ENCODE measurements around the gene SLC4A2.

Gene SLC4A2

DNA sequence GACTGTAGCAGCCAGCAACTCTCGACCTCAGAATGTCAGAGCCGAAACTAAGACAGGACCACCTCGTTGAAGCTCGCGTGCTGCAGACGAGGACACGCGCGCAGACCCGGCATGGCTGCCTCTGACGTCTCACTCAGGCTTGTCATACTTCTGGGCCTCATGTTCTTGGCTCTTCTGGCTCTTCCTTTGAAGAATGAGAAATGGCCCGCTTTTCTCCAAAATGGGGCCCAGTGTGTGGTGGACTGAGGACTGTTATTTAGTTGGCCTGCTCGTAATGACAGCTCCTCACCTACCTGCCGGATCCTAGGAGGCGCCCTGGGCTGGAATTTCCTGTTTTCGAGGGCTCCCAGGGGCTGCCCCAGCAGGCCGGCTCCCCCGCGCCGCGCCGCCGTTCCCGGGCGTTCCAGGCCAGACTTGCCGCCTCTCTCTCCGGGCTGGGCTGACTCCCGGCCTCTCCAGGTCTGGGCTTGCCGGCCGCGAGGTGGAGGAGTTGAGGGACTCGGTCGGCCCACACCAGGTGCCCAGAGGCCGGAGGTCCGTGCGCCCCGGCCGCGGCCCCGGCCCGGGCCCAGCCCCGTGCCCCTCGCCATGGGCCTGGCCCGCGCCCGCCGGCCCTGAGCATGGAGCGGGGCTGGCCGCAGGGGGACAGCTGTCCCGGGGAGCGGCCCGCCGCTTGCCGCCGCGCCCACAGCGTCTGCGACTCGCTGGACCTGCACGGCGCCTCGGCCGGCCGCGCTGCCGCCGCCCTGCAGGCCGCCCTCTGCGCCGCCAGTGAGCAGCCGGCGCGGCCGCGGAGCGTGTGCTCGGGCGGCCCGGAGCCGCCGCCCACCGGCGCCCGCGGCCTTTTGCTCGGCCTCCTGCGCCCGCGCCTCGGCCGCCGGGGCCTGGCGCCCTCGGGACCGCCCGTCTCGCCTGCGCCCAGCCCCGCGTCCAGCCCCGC lies 55.0 kb downstream of the SLC4A2 start:
- Histone ChIP-seq H3K36me3 (ENCODE audit: insufficient read depth, insufficient read length, low read length) (peaks cover 31% of the 10 kb centered on the region), H3K9ac (ENCODE audit: insufficient read length, low read depth) (peak overlapping the region; percentile 76), H3K27me3 (ENCODE audit: insufficient read depth, insufficient read length) (no peaks in the 10 kb centered on the region), H3K4me1 (ENCODE audit: insufficient read depth, insufficient read length) (peaks cover 23% of the 10 kb centered on the region), H3K4me3 (ENCODE audit: insufficient read length, low read depth) (peak overlapping the region; percentile 40), H3K9me3 (ENCODE audit: insufficient read depth, low read length) (no peaks in the 10 kb centered on the region)
- no peak for TF ChIP-seq SUZ12 (IDR thresholded peaks at IDR 0.05; ENCODE audit: extremely low read depth, insufficient read depth, insufficient read length)
- no peak for TF ChIP-seq YY1 (IDR thresholded peaks at IDR 0.05; ENCODE audit: insufficient read depth, insufficient read length)
- TF ChIP-seq ZNF274 (IDR thresholded peaks at IDR 0.05; ENCODE audit: low read depth, low read length): no peak
- DNase-seq (ENCODE audit: low read depth, low spot score): no peak

DNA sequence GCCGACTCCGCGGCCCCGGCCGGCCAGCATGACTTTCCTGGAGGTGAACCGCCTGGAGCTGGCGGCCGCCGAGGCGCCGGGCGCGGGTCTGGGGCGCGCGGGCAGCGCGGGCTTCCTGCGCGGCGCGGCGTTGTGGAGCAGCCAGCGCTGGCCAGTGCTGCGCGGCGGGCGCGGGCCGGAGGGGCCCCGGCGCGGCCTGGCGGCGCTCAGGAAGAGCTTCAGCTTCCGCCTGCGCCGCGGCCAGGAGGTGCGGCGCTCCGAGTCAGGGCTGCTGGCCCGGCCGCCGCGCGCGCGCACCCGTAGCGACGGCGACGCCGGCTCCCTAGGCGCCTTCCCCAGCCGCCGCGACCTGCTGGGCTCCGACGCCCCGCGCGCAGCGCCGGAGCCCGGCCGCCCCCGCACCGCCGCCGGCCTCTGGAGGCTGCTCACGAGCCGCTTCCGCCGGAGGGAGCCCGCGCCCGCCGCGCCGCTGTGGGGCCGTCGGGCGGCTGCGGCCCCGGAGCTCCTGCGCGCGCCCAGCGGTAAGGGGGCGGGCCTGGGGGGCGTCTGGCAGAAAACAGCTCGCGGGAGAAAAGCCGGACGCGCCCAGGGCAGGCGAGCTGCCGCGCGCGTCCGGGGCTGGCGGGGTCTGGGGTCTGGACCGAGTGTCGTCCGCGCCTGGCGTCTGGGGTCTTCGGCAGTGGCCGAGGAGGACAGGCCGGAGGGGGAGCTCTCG lies 55.9 kb downstream of the SLC4A2 start:
- Histone ChIP-seq H3K4me1 (ENCODE audit: insufficient read depth, insufficient read length) (peaks cover 24% of the 10 kb centered on the region), H3K4me3 (ENCODE audit: insufficient read length, low read depth) (peak overlapping the region; percentile 40), H3K9me3 (ENCODE audit: insufficient read depth, low read length) (no peaks in the 10 kb centered on the region), H3K36me3 (ENCODE audit: insufficient read depth, insufficient read length, low read length) (peaks cover 39% of the 10 kb centered on the region), H3K9ac (ENCODE audit: insufficient read length, low read depth) (peak overlapping the region; percentile 76), H3K27me3 (ENCODE audit: insufficient read depth, insufficient read length) (no peaks in the 10 kb centered on the region)
- no peak for DNase-seq (ENCODE audit: low read depth, low spot score)
- TF ChIP-seq SUZ12 (IDR thresholded peaks at IDR 0.05; ENCODE audit: extremely low read depth, insufficient read depth, insufficient read length) (no peak), ZNF274 (IDR thresholded peaks at IDR 0.05; ENCODE audit: low read depth, low read length) (no peak), YY1 (IDR thresholded peaks at IDR 0.05; ENCODE audit: insufficient read depth, insufficient read length) (no peak)

DNA sequence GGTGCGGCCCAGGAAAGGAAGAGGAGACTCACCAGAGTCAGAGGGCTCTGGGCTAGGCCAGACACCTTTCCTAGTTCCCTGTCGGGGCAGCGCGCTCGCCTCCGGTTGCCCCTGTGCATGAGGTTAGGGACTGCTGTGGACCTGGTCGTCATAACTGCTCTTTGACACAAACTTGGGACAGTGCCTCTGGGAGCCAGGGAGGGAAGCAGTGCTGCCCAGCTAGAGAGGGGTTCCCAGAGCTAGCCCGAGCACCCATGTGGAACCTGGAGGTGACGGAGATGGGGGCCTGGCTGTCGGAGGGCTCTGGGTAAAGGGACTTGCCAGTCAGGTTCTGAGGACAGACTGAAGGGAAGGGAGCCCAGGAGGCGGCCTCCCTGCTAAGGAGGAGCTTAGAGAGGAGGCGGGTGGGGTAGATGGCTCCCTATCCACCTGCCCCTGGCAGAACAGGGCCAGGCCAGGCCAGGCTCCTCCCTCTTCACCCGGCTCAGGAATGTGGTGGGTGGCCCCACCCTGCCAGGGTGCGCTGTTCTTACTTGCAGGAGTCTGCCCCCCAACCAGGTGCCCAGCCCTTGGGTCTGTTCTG lies 56.5 kb downstream of the SLC4A2 start:
- Histone ChIP-seq H3K9me3 (ENCODE audit: insufficient read depth, low read length) (no peaks in the 10 kb centered on the region), H3K9ac (ENCODE audit: insufficient read length, low read depth) (peak overlapping the region; percentile 59), H3K4me3 (ENCODE audit: insufficient read length, low read depth) (peak overlapping the region; percentile 40), H3K4me1 (ENCODE audit: insufficient read depth, insufficient read length) (peaks cover 18% of the 10 kb centered on the region), H3K36me3 (ENCODE audit: insufficient read depth, insufficient read length, low read length) (peaks cover 46% of the 10 kb centered on the region), H3K27me3 (ENCODE audit: insufficient read depth, insufficient read length) (no peaks in the 10 kb centered on the region)
- no peak for DNase-seq (ENCODE audit: low read depth, low spot score)
- TF ChIP-seq YY1 (IDR thresholded peaks at IDR 0.05; ENCODE audit: insufficient read depth, insufficient read length) (no peak), SUZ12 (IDR thresholded peaks at IDR 0.05; ENCODE audit: extremely low read depth, insufficient read depth, insufficient read length) (no peak)

DNA sequence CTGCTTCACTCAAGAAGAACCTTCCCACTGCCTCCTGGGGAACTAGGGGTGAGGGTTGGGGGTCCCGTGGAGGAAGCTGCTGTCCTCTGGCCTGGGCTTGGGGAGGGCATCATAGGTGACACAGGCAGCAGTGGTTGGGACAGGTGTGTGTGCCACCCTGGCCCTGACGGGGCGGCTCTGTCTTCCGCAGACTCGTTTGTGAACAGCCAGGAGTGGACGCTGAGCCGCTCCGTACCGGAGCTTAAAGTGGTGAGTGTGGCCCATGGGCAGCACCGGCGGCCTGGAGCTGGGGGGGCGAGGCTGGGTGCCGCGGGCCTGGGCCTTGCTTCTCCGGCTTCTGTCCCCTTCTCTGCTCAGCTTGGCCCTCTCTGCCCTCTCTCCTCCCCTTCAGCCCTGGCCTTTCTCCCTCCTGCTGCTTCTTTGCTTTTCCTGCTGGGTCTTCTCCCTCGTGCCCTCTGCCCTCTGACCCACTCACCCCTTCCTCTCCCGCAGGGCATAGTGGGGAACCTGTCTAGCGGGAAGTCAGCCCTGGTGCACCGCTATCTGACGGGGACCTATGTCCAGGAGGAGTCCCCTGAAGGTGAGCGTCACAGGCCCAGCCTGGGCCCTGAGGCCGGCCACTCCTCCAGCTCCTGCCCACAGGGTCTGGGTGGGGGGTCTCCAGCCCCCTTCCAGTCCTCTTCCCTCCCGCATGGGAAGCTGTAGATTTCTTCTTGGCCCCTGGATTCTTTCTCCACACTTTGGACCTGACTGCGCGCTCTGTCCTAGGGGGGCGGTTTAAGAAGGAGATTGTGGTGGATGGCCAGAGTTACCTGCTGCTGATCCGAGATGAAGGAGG lies 57.4 kb downstream of the SLC4A2 start:
- Histone ChIP-seq H3K9ac (ENCODE audit: insufficient read length, low read depth) (peak overlapping the region; percentile 59), H3K4me1 (ENCODE audit: insufficient read depth, insufficient read length) (peaks cover 17% of the 10 kb centered on the region), H3K4me3 (ENCODE audit: insufficient read length, low read depth) (no peak overlapping the region), H3K9me3 (ENCODE audit: insufficient read depth, low read length) (no peaks in the 10 kb centered on the region), H3K27me3 (ENCODE audit: insufficient read depth, insufficient read length) (no peaks in the 10 kb centered on the region), H3K36me3 (ENCODE audit: insufficient read depth, insufficient read length, low read length) (peaks cover 55% of the 10 kb centered on the region)
- TF ChIP-seq SUZ12 (IDR thresholded peaks at IDR 0.05; ENCODE audit: extremely low read depth, insufficient read depth, insufficient read length): no peak
- TF ChIP-seq ZNF274 (IDR thresholded peaks at IDR 0.05; ENCODE audit: low read depth, low read length): no peak
- no peak for DNase-seq (ENCODE audit: low read depth, low spot score)

DNA sequence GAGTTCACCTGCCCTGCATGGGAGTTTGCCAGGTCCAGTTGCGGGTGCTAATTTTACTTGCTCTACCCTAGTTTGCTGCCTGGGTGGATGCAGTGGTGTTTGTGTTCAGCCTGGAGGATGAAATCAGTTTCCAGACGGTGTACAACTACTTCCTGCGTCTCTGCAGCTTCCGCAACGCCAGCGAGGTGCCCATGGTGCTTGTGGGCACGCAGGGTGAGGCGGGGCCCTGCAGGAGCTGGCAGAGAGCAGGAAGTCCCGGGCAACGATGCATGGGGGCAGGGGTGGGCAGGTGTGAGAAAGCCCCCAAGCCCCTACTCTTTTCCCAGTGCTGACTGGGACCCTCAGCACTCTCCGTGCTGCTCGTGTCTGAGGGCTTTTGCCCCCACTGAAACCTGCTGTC lies 58.2 kb downstream of the SLC4A2 start:
- no peaks in the 10 kb centered on the region for H3K9me3 ChIP-seq (ENCODE audit: insufficient read depth, low read length)
- no peak overlapping the region for H3K4me3 ChIP-seq (ENCODE audit: insufficient read length, low read depth)
- no peaks in the 10 kb centered on the region for H3K27me3 ChIP-seq (ENCODE audit: insufficient read depth, insufficient read length)
- no peak for DNase-seq (ENCODE audit: low read depth, low spot score)
- no peak for TF ChIP-seq SUZ12 (IDR thresholded peaks at IDR 0.05; ENCODE audit: extremely low read depth, insufficient read depth, insufficient read length)
- TF ChIP-seq ZNF274 (IDR thresholded peaks at IDR 0.05; ENCODE audit: low read depth, low read length): no peak
- no peak for TF ChIP-seq YY1 (IDR thresholded peaks at IDR 0.05; ENCODE audit: insufficient read depth, insufficient read length)
- no peak overlapping the region for H3K9ac ChIP-seq (ENCODE audit: insufficient read length, low read depth)
- peaks cover 17% of the 10 kb centered on the region for H3K4me1 ChIP-seq (ENCODE audit: insufficient read depth, insufficient read length)
- H3K36me3 ChIP-seq (ENCODE audit: insufficient read depth, insufficient read length, low read length): peaks cover 61% of the 10 kb centered on the region

DNA sequence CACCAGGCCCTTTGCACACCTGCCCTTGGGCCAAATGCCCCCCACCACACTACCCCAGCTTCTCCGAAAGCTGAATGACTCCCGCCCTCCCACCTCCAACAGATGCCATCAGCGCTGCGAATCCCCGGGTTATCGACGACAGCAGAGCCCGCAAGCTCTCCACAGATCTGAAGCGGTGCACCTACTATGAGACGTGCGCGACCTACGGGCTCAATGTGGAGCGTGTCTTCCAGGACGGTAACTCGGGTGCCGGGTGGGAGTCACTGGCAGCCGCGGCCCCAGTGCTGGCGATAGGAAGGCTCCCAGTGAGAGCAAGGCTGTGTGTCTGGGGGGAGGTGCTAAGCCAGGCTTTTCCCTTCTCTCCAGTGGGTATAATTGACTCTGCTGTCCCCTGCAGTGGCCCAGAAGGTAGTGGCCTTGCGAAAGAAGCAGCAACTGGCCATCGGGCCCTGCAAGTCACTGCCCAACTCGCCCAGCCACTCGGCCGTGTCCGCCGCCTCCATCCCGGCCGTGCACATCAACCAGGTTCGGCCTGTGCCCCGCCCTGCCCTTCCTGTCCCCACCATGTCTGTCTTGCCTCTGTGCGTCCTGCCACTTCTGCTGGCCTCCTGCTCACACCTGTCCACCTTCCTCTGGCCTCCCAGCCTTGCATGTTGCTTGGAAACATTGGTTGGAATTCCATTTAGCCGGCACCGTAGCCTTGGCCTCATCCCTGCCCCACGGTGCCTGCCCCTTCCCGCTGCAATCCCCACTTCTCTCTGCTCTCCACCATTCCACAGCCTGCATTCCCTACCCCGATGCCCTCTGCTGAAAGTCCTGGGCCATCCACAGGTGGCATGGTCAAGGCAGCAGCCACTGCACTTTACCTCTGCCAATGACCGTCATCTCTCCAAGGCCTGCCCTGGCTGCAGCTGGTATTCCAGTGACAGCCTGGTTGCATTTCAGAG lies 59.0 kb downstream of the SLC4A2 start:
- TF ChIP-seq ZNF274 (IDR thresholded peaks at IDR 0.05; ENCODE audit: low read depth, low read length): no peak
- no peak for TF ChIP-seq YY1 (IDR thresholded peaks at IDR 0.05; ENCODE audit: insufficient read depth, insufficient read length)
- no peak for TF ChIP-seq SUZ12 (IDR thresholded peaks at IDR 0.05; ENCODE audit: extremely low read depth, insufficient read depth, insufficient read length)
- no peaks in the 10 kb centered on the region for H3K27me3 ChIP-seq (ENCODE audit: insufficient read depth, insufficient read length)
- H3K4me3 ChIP-seq (ENCODE audit: insufficient read length, low read depth): no peak overlapping the region
- H3K9me3 ChIP-seq (ENCODE audit: insufficient read depth, low read length): peaks cover 4% of the 10 kb centered on the region; the same call in 1 of the 2 replicates
- H3K4me1 ChIP-seq (ENCODE audit: insufficient read depth, insufficient read length): peaks cover 13% of the 10 kb centered on the region
- H3K36me3 ChIP-seq (ENCODE audit: insufficient read depth, insufficient read length, low read length): peaks cover 69% of the 10 kb centered on the region
- no peak for DNase-seq (ENCODE audit: low read depth, low spot score)
- no peak overlapping the region for H3K9ac ChIP-seq (ENCODE audit: insufficient read length, low read depth)

Data from NT2/D1 (cell line).